ENCODE results near the gene AVEN. TPM values are rescaled to one million over a fixed set of nuclear protein-coding genes. Genes with fewer than 3 reads are reported as not detected.

AVEN gene
- total RNA-seq, 1 donor from 2014 or later: 13.3 TPM

Other genes starting within 250 kb of the AVEN start
- gene CHRM5, start 70.7 kb downstream of the AVEN start, total RNA-seq: not detected in 2 replicates
- gene EMC7, start 62.7 kb upstream of the AVEN start, total RNA-seq: 82.5 and 84.9 TPM in 2 replicates
- gene PGBD4, start 62.9 kb upstream of the AVEN start, total RNA-seq: 3.8 TPM in 2 replicates
- gene KATNBL1, start 170.9 kb upstream of the AVEN start, total RNA-seq: 40.1 and 40.3 TPM in 2 replicates
- 89.2 and 89.3 TPM in 2 replicates for gene EMC4, start 185.8 kb upstream of the AVEN start, total RNA-seq